GM19395 (cell line): ENCODE measurements around the gene MFSD2A.
"Not testable (repeated sequence)": the region's sequence is repeated elsewhere in the genome, so short reads cannot be mapped to it uniquely, and the experiment has no call there.

ENCODE experiments used
- ATAC-seq: cut with Tn5 transposase; IDR thresholded peaks from one replicate; pipeline ENCODE4 v1.9.1; 2021; ENCODE audit warnings: mild to moderate bottlenecking, moderate library complexity; ENCODE audit not compliant: unreplicated experiment

Gene MFSD2A

GRCh38 chr1:39964552-39964951, 9.6 kb downstream of the MFSD2A start:
- no peak for ATAC-seq

- no peak for ATAC-seq
These were observed 10.1 kb downstream of the MFSD2A start for GRCh38 chr1:39965044-39965443.

- no peak for ATAC-seq
These were observed 14.1 kb downstream of the MFSD2A start for GRCh38 chr1:39969048-39969447.

- ATAC-seq = no peak
These were observed 14.8 kb downstream of the MFSD2A start for GRCh38 chr1:39969531-39970270.

GRCh38 chr1:39970274-39970673, 15.3 kb downstream of the MFSD2A start:
- no peak for ATAC-seq

GRCh38 chr1:39971138-39971537, 16.2 kb downstream of the MFSD2A start:
- no peak for ATAC-seq

- ATAC-seq = no peak
These were observed 18.7 kb downstream of the MFSD2A start for GRCh38 chr1:39973503-39974135.

- ATAC-seq = no peak
These were observed 21.8 kb downstream of the MFSD2A start for GRCh38 chr1:39976732-39977131.

GRCh38 chr1:39977202-39977601, 22.3 kb downstream of the MFSD2A start:
- ATAC-seq = no peak

- no peak for ATAC-seq
These were observed 24.7 kb downstream of the MFSD2A start for GRCh38 chr1:39979654-39980053.

- no peak for ATAC-seq
These were observed 25.8 kb downstream of the MFSD2A start for GRCh38 chr1:39980555-39981313.

GRCh38 chr1:39981385-39981784, 26.4 kb downstream of the MFSD2A start:
- ATAC-seq = no peak

GRCh38 chr1:39981945-39982344, 27.0 kb downstream of the MFSD2A start:
- ATAC-seq = no peak

- not testable (repeated sequence) for ATAC-seq
These were observed 29.5 kb downstream of the MFSD2A start for GRCh38 chr1:39984480-39984879.

GRCh38 chr1:39984951-39985350, 30.0 kb downstream of the MFSD2A start:
- no peak for ATAC-seq

GRCh38 chr1:39987869-39988268, 32.9 kb downstream of the MFSD2A start:
- no peak for ATAC-seq

GRCh38 chr1:39988618-39989343, 33.8 kb downstream of the MFSD2A start:
- ATAC-seq = no peak

GRCh38 chr1:39990428-39990827, 35.5 kb downstream of the MFSD2A start:
- ATAC-seq = no peak

- ATAC-seq = no peak
These were observed 37.3 kb downstream of the MFSD2A start for GRCh38 chr1:39992234-39992633.

- no peak for ATAC-seq
These were observed 37.9 kb downstream of the MFSD2A start for GRCh38 chr1:39992888-39993287.

- no peak for ATAC-seq
These were observed 41.0 kb downstream of the MFSD2A start for GRCh38 chr1:39995973-39996393.
